AG09309 (cell line): ENCODE measurements around the gene GATAD2A.

Experiments used
- DNase-seq: peaks from one replicate; pipeline ENCODE4 v3.0.0-alpha.2; 2010; ENCODE audit warnings: low read depth
- H3K4me3 ChIP-seq: 2 replicates; pipeline ENCODE4 v1.5.1; 2011; ENCODE audit warnings: mild to moderate bottlenecking, low read depth, low read length, moderate library complexity; ENCODE audit not compliant: control insufficient read depth
- CTCF ChIP-seq: IDR thresholded peaks from 2 replicates; pipeline ENCODE4 v1.5.1; 2011; ENCODE audit warnings: mild to moderate bottlenecking, low read depth, low read length, inconsistent platforms; ENCODE audit not compliant: insufficient read depth, control insufficient read depth; ENCODE audit errors: missing control alignments

The GATAD2A gene

GRCh38 chr19:19492026-19492610 lies 86.6 kb downstream of the GATAD2A start:
- TF ChIP-seq CTCF: no peak
- no peak for DNase-seq

GRCh38 chr19:19493841-19494546 lies 88.5 kb downstream of the GATAD2A start:
- DNase-seq: no peak
- no peak overlapping the region for H3K4me3 ChIP-seq
- no peak for TF ChIP-seq CTCF

More at GRCh38 chr19:19492026-19492610, 86.6 kb downstream of the GATAD2A start:
- no peak overlapping the region for H3K4me3 ChIP-seq

- no peak for DNase-seq
- TF ChIP-seq CTCF: no peak
- H3K4me3 ChIP-seq: no peak overlapping the region
These were observed 90.4 kb downstream of the GATAD2A start for GRCh38 chr19:19495614-19496603.

- no peak for TF ChIP-seq CTCF
- H3K4me3 ChIP-seq: no peak overlapping the region
- DNase-seq: no peak
These were observed 92.9 kb downstream of the GATAD2A start for GRCh38 chr19:19498255-19498991.

- no peak for TF ChIP-seq CTCF
- DNase-seq: no peak
These were observed 94.0 kb downstream of the GATAD2A start for GRCh38 chr19:19499272-19499995.

More at GRCh38 chr19:19499272-19499995, 94.0 kb downstream of the GATAD2A start:
- no peak overlapping the region for H3K4me3 ChIP-seq
